HG03139 (cell line): ENCODE measurements around the gene ARL6.

Experiments used
- ATAC-seq: cut with Tn5 transposase; IDR thresholded peaks from one replicate; pipeline ENCODE4 v1.9.1; 2021; ENCODE audit not compliant: unreplicated experiment

The ARL6 gene, protein sequence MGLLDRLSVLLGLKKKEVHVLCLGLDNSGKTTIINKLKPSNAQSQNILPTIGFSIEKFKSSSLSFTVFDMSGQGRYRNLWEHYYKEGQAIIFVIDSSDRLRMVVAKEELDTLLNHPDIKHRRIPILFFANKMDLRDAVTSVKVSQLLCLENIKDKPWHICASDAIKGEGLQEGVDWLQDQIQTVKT

DNA sequence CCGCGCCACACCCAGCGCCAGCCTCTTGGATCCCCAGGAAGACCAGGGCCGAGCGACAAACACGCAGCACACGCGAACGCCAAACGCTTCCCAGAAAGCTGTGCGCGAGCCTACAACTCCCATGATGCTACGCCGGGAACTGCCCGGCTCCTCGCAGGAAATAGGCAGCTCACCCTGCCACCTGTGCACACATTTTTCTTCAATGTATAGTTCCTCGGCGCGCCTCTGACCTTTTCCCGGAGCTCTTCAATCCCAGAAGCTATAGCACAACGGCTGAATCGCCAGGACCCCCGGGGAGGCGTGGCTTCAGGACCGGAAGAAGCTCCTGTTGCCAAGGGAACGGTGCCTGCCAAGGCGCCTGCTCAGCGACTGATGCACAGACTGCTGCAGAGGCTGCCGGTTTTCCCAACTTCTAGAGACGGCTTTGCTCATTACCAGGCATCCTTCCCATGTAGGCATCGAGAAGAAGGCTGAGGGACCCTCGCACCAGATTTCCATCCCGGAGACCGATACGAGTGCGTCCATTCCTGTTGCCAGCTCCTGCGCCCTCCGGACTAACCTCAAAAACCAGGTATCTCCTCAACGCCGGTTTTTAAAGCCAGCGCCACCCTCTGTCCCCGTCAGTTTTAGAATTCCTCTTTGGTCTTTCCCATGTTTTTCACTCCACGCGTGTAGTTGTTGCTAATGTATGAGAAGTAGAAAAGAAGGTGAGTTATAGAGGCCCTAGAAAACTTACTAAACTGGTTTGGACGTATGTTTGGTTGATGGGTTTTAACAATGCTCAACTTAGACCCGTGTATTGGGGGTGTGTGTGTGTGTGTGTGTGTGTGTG, at the start of gene ARL6:
Gene ARL6, plus strand, starts transcription at position 352 of the 832 bp plus-strand sequence. CDS start 3,350 bp downstream, outside the sequence.
- ATAC-seq, result peak; percentile 94

DNA sequence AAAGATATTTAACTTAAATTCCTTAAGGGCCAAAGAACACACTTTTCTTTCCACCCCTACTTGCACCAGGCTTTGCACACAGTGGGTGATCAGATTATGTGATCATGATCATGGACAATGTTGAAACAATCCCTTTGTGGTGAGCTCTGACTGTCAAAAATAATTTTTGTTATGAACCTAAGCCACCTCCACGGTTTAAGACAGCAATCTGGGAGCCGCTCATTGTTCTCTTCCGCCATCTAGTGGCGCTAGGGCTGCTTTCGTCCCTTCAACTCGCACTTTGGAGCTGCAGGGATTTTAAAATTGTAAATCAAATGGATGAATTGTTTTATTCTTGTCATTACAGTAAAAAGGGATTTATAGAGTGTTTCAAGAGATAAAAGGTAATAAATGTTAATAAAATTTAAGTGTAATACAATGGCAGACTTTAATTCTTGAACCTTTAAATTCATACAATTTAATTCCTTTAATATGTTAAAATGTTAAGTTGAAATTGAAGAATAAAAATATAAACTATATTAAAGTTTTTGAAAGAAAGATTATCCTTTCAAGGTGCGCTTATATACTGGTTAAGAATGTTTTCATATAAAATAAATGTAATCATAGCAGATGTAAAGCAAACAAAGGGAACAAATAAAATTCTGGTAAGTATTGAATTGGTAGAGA, 45.3 kb upstream of the ARL6 start:
- ATAC-seq, result peak; percentile 86

DNA sequence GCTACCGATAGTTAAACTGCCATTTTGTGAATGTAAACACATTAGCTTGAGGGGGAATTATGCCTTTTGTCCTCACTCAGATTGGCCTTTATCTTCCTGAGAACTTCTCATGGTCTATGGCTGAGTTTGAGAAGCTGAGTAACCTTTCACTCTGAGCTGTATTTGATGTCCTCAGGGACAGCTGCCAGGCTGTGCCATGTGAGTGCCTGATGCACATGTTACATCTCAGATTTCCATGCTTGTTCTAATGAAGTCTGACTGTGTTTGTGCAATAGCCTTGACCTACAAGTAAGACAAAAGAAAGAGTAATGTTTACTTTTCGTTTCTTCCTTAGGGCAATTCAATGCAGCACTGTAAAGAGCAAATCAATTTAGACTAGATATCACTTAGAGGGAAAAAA, 44.1 kb upstream of the ARL6 start:
- ATAC-seq, result no peak

DNA sequence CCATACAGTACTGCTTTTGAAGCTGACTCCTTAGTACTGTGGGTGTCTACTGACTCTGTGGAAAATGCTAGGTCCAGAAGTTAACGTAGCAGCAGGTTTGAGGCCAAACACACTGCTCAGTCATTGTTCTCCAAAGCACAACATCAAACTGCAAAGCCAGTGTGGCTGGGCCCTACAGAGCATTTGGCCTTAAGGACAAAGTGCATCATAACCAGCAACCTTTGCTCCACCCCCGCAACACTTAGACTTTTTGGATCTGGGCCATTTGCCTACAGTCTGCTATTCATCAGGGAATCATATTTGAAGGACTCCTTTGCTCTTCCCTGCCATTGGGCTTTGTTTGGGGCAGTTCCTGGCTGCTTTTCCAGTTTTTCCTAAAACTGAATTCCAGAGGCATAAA, 43.1 kb upstream of the ARL6 start:
- no peak for ATAC-seq

DNA sequence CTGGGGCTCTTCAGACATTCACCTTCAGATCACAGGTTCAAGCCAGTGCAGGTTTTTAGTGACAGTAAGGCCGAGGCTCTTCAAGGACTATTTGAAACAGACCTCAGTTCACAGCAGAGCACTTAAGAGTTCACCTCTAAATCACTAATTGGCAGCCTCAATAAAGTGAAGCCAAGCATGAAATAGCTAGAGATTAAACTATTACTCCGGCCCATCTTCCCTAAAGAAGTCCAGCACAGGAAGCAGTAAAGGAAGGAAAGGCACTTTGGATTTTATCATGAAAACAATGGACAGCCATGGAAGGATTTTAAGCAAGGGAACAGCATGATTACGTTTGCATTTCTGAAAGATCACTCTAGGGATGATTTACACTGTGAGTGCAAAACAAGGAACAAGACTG, 27.6 kb upstream of the ARL6 start:
- no peak for ATAC-seq

DNA sequence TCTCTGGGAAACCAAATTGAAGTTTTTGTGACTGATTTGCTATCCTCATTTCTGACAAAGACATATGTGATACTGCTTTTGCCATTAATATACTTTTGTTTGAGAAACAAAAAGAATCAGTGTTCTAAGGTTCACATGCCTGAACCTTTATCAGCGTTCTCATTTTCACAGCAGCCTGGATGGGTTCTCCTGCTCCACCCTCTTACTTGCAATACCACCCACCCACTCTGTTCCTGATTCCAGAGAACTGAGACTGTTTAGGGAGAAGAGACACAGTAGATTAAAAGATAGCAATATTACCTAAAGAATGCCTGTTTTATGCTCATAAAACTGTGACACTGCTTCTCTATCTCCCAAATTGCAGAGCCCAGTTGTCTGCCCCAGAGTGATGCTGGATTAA, 25.8 kb upstream of the ARL6 start:
- no peak for ATAC-seq

DNA sequence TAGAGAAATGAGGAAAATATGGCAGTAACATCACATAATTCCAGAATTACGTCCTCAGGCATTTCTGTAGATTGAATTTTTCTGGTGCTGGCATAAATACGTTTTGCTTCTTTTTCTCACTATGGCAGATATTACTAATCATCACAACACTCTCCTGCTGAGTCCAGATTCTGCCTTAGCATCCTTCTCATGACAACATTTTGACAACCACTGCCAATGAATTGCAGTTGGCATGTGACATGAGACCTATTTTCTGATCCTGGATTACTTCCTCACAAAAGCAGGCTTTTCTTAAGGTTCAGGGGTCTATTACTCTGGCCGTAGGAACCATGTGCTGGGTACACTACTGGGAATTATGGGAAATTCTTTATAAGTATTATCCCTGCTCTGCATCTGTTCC, 22.5 kb upstream of the ARL6 start:
- ATAC-seq, result no peak

DNA sequence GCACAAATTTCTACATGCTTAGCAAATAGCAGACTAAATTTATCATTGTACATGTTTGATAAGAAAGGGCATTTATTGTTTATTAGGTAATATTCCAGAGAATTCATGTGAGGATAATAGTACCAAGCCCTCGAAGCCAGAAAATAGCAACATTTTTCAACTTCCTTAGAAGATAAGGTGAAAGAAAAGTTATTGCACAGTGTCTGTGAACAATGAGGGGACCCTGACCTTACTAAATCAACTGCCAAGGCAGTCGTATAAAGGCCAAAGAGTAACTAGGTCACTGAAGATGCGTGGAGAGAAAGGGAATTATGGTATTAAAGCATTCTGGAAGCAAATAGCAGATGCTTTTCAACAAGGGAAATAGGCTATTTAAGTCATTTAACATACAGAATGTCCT, 20.3 kb upstream of the ARL6 start:
- no peak for ATAC-seq

DNA sequence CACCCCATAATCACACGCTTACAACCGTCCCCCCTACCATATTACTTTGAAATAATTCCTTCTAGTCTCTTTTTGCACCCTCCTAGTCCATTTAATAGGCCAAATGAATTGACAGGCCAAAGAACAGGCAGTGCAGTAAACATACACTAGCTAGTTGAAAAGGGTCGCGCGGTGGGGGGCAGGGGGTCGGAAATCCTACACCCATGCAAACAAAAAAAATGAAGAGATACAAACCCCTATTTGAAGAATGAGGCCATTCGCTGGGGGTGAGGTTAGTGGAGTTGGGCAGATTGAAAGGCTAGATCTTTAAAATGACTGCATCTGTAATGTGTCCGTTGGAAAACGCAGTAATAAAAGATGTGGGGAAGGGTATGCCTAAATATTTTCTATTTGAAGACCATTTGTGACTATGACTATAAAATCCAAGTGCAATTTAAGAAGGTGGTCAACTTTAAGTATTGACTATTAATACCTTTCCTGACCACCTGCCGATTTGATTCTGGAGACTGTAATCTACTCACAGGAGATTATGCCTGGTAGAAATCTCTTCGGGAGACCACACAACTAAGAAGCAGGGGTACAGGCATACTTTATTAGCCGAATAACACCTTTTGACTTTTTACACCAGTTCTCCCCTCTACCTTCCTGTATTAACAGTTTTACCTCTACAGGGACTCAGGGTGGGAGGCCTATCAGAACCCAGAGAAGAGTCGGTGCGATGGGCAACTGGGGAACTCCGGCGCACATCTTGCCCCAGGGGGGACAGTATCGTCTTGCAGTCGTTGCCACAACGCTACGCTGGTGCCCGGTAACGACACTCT, 762 bp upstream of the ARL6 start:
- no peak for ATAC-seq

DNA sequence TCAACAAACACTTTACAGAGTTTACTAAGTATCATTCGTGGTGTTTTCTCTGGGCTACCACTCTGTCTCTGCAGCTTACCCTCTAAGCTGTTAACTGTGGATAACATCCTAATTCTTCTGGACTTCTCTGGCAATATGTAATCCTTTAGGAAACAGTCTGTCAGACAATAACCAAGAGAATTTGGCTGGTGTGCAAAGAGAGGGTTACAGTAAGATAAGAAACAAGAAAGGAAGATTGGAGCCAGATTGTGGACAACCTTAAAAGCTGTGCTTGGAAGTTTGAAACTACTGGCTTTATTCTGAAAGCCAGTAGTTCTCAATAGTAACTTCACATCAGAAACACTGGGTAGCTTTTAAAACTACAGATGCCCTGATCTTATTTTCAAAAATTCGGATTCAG, 778 bp downstream of the ARL6 start:
- ATAC-seq, result no peak

DNA sequence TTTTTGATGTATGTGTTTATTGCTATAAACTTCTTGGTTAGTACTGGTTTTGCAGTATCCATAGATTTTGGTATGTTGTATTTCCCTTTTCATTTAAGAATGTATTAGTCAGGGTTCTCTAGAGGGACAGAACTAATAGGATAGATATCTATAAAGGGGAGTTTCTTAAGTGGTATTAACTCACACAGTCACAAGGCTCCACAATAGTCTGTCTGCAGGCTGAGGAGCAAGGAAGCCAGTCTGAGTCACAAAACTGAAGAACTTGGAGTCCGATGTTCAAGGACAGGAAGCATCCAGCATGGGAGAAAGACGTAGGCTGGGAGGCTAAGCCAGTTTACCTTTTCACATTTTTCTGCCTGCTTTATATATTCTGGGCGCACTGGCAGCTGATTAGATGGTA, 8.4 kb downstream of the ARL6 start:
- no peak for ATAC-seq

DNA sequence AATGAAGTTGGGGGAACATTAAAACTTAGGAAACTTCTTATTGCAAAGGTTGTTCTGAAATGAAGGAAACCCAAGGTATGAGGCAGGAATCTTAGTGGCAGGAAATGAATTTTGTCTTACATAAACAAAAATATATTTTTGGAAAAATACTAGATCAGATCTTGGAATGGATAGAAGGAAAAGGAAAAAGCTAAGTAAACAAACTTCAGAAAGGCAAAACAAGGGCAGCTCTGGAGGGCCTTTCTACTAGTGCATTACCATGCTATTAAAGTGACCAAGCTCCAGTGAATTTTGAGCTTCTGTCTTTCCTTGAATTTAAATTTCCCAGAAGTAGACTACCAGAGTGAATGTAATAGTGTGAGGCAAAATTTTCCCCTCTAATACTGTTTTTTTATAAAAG, 13.6 kb downstream of the ARL6 start:
- ATAC-seq, result no peak

DNA sequence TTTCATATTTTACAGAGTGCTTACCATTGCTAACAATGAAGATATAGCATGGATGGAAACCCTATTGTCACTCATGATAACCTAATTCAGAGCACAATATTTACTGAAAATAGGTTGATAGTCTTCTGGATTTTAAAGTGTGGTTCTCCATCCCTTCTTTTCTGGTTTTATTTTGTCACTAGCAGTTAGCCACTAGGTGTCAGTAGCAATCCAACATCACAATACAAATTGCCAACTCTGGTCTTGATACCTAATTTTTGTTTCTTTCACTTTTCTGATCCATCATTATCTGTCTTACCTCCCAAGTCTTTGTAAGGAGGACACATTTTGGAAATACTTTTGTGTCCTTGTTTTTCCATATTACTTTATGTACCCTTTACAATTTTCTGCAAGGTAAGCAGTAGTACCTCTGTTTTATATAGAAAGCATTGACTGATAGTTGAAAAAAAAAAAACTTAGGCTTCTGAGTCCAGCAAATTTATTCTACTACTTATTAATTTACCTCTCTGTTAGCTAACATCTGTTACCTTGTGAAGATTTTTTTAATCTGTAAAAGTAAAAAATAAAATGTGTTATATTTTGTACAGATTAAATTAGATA, 29.0 kb downstream of the ARL6 start:
- peak; percentile 54 for ATAC-seq

DNA sequence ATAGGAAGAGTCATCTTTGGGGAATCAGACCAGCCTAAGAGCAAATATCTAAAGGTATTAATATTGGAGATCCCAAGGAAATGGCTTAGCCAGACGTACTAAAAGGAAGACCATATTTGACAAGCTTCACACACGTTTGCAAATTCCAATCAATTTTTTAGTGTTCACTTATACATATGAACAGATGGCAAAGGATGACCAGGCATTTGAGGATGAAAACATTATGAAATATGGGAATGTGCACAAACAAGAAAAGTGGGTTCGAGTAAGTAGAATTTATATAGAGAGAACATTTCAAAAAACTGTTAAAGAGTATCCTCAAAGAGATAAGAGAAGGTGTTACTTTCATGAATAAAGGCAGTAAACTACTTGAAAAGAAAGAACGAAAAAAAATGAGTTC, 31.4 kb downstream of the ARL6 start:
- no peak for ATAC-seq

DNA sequence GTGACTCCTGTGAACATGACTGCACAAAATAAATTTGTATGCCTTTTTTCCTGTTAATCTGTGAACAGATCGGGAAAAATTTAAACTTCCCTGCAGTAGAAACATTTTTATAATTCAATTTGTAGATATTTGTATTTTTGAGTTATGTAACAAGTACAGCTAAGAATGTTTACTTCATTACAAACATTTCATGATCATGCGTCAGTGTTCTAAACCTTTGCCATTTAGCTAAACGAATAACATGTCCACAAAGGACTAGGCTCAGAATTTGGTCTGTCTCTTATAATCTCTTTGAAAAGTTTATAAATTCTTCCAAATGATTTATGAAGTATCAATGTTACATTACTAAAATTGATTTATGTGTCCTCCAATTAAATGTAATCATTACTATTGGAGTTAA, 39.9 kb downstream of the ARL6 start:
- ATAC-seq, result no peak

DNA sequence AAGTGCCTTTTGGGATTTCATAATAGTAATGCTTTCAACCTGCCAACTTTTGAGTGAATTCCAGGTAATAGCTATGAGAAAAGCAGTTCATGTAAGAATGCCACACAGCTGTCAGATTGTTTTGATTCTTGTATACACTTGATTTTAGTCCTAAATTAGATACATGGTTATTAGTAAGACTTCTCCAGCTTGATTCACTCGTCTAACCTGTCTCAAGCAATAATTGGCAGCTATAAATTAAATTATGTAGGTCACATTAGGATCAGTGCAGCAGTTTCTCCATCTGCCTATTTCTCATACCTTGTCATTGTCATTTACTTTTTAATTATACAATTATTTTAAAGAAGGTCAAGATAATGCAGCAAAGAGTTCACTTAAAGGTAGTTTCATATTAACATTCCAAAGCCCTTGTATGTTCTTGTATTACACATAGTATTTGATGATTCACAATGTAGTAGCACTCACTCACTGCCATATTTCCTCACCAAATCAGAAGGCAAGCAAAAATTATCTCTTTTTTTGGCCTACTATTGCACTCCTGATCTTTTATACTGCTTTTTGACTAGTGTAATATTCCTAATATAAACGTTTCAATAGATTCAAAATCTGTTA, 46.3 kb downstream of the ARL6 start:
- no peak for ATAC-seq

DNA sequence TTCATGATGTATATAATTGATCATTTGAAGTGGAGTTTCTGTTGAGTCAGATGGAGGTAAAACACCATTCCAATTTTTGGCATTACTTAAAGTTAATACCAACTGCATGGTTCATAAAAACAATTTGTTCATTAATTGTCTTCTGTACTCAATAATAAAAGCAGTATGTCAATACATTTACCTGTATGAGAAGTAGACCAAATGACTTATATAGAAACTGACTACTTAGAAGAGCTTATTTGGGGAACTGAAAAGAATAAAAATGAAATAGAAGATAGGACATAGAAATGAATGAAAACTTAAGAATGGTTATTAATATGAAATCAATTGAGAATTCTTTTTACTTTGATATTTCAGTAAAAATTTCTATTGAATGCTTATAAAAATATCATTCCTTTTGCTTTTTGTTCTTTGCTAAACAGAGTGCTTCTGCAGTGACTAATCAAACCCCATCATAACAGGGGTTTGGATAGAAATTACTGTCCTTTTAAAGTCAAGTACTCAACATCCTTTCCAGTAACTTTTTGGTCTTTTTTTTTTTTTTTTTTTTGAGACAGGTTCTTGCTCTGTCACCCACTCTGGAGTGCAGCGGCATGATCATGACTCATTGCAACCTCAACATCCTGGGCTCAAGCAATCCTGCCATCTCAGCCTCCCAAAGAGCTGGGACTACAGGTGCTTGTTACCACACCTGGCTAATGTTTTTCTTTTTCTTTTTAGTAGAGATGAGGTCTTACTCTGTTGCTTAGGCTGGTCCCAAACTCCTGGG, 50.8 kb downstream of the ARL6 start:
- ATAC-seq, result no peak

DNA sequence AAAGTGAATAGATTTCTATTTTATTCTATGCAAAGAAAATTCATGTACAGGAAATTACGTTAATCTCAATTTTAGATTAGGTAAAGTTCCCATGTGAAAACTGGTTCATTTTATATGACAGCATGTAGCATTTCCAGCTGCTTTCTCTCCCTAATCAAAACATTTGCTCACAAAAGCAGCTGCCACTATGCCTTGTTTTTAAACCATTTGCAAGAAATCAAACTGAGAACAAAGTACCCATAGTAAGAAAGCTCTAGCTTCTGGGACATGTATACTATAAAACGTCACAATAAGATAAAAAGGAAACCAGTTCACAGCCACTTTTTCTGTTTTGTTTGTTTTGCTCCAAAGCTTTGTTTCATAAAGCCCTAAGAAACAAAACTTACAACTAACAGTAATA, 52.3 kb downstream of the ARL6 start:
- ATAC-seq, result no peak

DNA sequence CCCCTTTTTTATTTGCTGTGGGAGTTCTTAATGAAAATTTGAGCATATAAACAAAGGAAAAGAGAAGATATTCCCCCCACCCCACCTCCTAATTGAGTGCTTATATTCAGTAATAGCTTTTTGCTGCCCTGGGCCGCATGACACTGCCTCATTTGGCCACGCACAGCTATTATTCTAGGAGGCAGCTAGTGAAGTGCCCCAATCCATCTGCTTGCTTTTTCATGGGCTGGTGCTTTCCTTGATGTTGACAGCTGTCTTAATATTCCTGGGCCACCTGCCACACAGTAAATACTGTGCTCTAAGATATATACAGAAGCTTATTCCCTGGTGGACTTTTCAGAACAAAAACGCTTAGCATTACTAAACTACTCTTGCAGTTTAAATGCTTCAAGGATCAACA, 53.4 kb downstream of the ARL6 start:
- no peak for ATAC-seq

DNA sequence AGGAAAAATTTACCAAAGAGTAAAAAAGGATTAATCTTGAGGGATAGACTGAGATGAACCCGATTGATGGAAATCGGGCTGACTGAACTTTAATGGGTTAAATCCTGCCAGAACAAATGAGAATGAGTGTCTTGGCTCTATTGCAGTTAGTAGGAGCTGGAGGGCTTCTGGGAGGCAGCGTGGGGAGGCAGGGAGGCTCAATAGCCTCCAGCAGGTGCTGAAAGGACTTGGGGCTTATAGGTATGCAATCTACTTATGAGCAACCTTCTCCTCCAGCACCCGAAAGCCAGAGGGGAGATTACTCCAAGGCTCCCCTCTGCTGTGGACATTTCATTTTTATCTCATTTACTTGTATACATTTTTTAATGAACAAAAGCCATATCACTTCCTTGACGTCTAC, 56.2 kb downstream of the ARL6 start:
- no peak for ATAC-seq
